IMR-90 (cell line): Measurements from ENCODE around the gene BGLAP. TPM values are rescaled to one million over a fixed set of nuclear protein-coding genes. Genes with fewer than 3 reads are reported as not detected.

Experiments used
- ATAC-seq: fragments of 200-7000 bp; cut with Tn5 transposase; 2 replicates; pipeline ENCODE4 v1.9.1; 2020; ENCODE audit warnings: low read depth, mild to moderate bottlenecking, moderate library complexity
- BruUV-seq: library from RNA; stranded (reverse); fragments of 400-500 nt; replicated peaks from 2 replicates; lab custom pipeline; 2021; lab: Mats Ljungman, UMichigan
- CTCF ChIA-PET: fragments of 300-600 bp; formaldehyde crosslinking; extraction: SDS; loops from one replicate; lab custom pipeline; 2021; ENCODE audit warnings: antibody characterized with exemption; lab: Yijun Ruan, JAX
- POLR2A ChIA-PET: fragments of 300-600 bp; sonication (Branson Sonifier 250); formaldehyde crosslinking; loops from one replicate; lab custom pipeline; 2022; ENCODE audit warnings: antibody characterized with exemption; ENCODE audit not compliant: unreplicated experiment; lab: Charles Lee
- DNase-seq: peaks from one replicate; pipeline ENCODE4 v3.0.0; 2013
- H2AFZ ChIP-seq: replicated peaks from 2 replicates; pipeline ENCODE3; 2013; ENCODE audit warnings: low read length, mild to moderate bottlenecking; ENCODE audit not compliant: poor library complexity
- H2AK5ac ChIP-seq: 2 replicates; pipeline ENCODE4 v1.6.1; 2013; ENCODE audit warnings: low read depth, low read length, inconsistent platforms
- H2AK9ac ChIP-seq: replicated peaks from 2 replicates; pipeline ENCODE3; 2013; ENCODE audit warnings: mild to moderate bottlenecking, low read depth, low read length, moderate library complexity; ENCODE audit not compliant: poor library complexity
- H2BK120ac ChIP-seq: 2 replicates; pipeline ENCODE4 v1.6.1; 2013; ENCODE audit warnings: low read depth, low read length, inconsistent platforms
- H2BK15ac ChIP-seq: 3 replicates; pipeline ENCODE4 v1.6.1; 2013; ENCODE audit warnings: low read depth, low read length, inconsistent platforms
- H2BK20ac ChIP-seq: 2 replicates; pipeline ENCODE4 v1.6.1; 2013; ENCODE audit warnings: low read depth, mild to moderate bottlenecking, inconsistent platforms, low read length, moderate library complexity
- H2BK5ac ChIP-seq: 2 replicates; pipeline ENCODE4 v1.6.1; 2013; ENCODE audit warnings: mild to moderate bottlenecking, low read depth, low read length, inconsistent platforms; ENCODE audit not compliant: poor library complexity, severe bottlenecking
- H3K14ac ChIP-seq: replicated peaks from 2 replicates; pipeline ENCODE4 v1.6.1; 2013; ENCODE audit warnings: low read depth, low read length, inconsistent platforms
- H3K18ac ChIP-seq: 2 replicates; pipeline ENCODE4 v1.6.1; 2013; ENCODE audit warnings: low read depth, low read length, control low read depth
- H3K23ac ChIP-seq: 2 replicates; pipeline ENCODE4 v1.6.1; 2013; ENCODE audit warnings: low read depth, low read length, inconsistent platforms
- H3K27ac ChIP-seq: 2 replicates; pipeline ENCODE4 v1.5.1; 2013; ENCODE audit warnings: mild to moderate bottlenecking, control low read depth, low read length; ENCODE audit not compliant: insufficient read depth
- H3K27me3 ChIP-seq: 2 replicates; pipeline ENCODE4 v1.6.1; 2013; ENCODE audit warnings: low read length; ENCODE audit not compliant: control insufficient read depth, insufficient read depth
- H3K36me3 ChIP-seq: 2 replicates; pipeline ENCODE4 v1.6.1; 2013; ENCODE audit warnings: low read length, mixed read lengths; ENCODE audit not compliant: control insufficient read depth, insufficient read depth
- H3K4ac ChIP-seq: 2 replicates; pipeline ENCODE4 v1.6.1; 2013; ENCODE audit warnings: low read depth, low read length, inconsistent platforms
- H3K4me1 ChIP-seq: 2 replicates; pipeline ENCODE4 v1.6.1; 2013; ENCODE audit warnings: low read length, mixed read lengths; ENCODE audit not compliant: control insufficient read depth, insufficient read depth
- H3K4me2 ChIP-seq: 2 replicates; pipeline ENCODE4 v1.6.1; 2013; ENCODE audit warnings: low read depth, mild to moderate bottlenecking, control low read depth, low read length, moderate library complexity
- H3K4me3 ChIP-seq: 2 replicates; pipeline ENCODE4 v1.5.1; 2013; ENCODE audit warnings: low read depth, mild to moderate bottlenecking, control low read depth, low read length, moderate library complexity; ENCODE audit not compliant: insufficient read depth
- H3K56ac ChIP-seq: 2 replicates; pipeline ENCODE4 v1.6.1; 2013; ENCODE audit warnings: low read length, inconsistent platforms; ENCODE audit not compliant: insufficient read depth; ENCODE audit errors: extremely low read depth
- H3K79me1 ChIP-seq, 2 experiments: 2 replicates each; pipeline ENCODE4 v1.6.1; 2013; ENCODE audit warnings: low read length in 2 of 2, inconsistent platforms in 1 of 2, low read depth in 1 of 2
- H3K9ac ChIP-seq: 2 replicates; pipeline ENCODE4 v1.6.1; 2013; ENCODE audit warnings: low read depth, low read length, control low read depth
- H3K9me1 ChIP-seq: 2 replicates; pipeline ENCODE4 v1.6.1; 2013; ENCODE audit warnings: low read length, inconsistent platforms; ENCODE audit not compliant: insufficient read depth
- H3K9me3 ChIP-seq: 2 replicates; pipeline ENCODE4 v1.6.1; 2013; ENCODE audit warnings: low read length; ENCODE audit not compliant: control insufficient read depth, insufficient read depth
- H4K20me1 ChIP-seq: 2 replicates; pipeline ENCODE4 v1.6.1; 2013; ENCODE audit warnings: low read length, inconsistent platforms; ENCODE audit not compliant: insufficient read depth
- H4K5ac ChIP-seq: 2 replicates; pipeline ENCODE4 v1.6.1; 2013; ENCODE audit warnings: mild to moderate bottlenecking, low read depth, low read length, control low read depth
- H4K8ac ChIP-seq, 2 experiments: 2 replicates each; pipeline ENCODE4 v1.6.1; 2013; ENCODE audit warnings: low read depth in 2 of 2, low read length in 2 of 2, control low read depth in 1 of 2, inconsistent platforms in 1 of 2
- H4K91ac ChIP-seq: 2 replicates; pipeline ENCODE4 v1.6.1; 2013; ENCODE audit warnings: low read depth, low read length, inconsistent platforms; ENCODE audit not compliant: insufficient read depth
- FOS ChIP-seq: fragments of 150-350 bp; IDR thresholded peaks from 2 replicates; pipeline ENCODE4 v1.6.1; 2016; ENCODE audit warnings: low read depth, low read length
- MAFK ChIP-seq: IDR thresholded peaks from 2 replicates; pipeline ENCODE4 v1.6.1; 2012; ENCODE audit warnings: low read depth, low read length, improper control_type of control experiment
- NFE2L2 ChIP-seq: fragments of 150-350 bp; IDR thresholded peaks from 2 replicates; pipeline ENCODE4 v1.6.1; 2016; ENCODE audit warnings: low read depth, mild to moderate bottlenecking, low read length
- WGBS, 2 experiments: methylation state at CpG; one replicate each; pipeline versions ENCODE4 v1.1.5 to v1.1.7; 2013; ENCODE audit warnings: missing lambda C conversion rate in 2 of 2; ENCODE audit not compliant: insufficient read length in 1 of 2; ENCODE audit errors: extremely low coverage in 2 of 2; 5-methylcytosine and 5-hydroxymethylcytosine counted together
- dilution Hi-C: fragments of 300-500 bp; cut with HindIII; formaldehyde crosslinking; loops from one replicate; pipeline ENCODE4 v1.14.3; 2018; ENCODE audit warnings: low sequenced_read_pairs; ENCODE audit not compliant: unreplicated experiment
- in situ Hi-C: fragments of 300-500 bp; cut with MboI; formaldehyde crosslinking; loops from 3 replicates; pipeline ENCODE4 v1.14.3; 2019; ENCODE audit warnings: low sequenced_read_pairs, inconsistent platforms, mixed read lengths
- intact Hi-C: fragments of 100-400 bp; cut with micrococcal nuclease; formaldehyde crosslinking; loops from 2 replicates; pipeline ENCODE4 v1.10.0; 2022
- polyA plus RNA-seq, 3 experiments: library from polyadenylated mRNA; depleted of rRNA; stranded (reverse); fragments of >200 nt; gene quantifications; 2 replicates each; pipeline ENCODE4 v1.2.3, GENCODE V29; 2012; ENCODE audit warnings: low replicate concordance in 1 of 3
- total RNA-seq: library from RNA; depleted of rRNA; stranded (reverse); fragments of >200 nt; gene quantifications from 2 replicates; pipeline ENCODE4 v1.2.3, GENCODE V29; 2012
- TF ChIP-seq, protein P1 (sequence below): conservative IDR thresholded peaks from 2 replicates; pipeline ENCODE4 v1.5.1; 2012; ENCODE audit warnings: mild to moderate bottlenecking, low read depth, low read length, improper control_type of control experiment

BGLAP gene
- total and polyA plus RNA-seq, 2 of the 4 experiments (the other 2 are of a cell fraction) = 0.67 TPM; not detected in 1

DNA sequence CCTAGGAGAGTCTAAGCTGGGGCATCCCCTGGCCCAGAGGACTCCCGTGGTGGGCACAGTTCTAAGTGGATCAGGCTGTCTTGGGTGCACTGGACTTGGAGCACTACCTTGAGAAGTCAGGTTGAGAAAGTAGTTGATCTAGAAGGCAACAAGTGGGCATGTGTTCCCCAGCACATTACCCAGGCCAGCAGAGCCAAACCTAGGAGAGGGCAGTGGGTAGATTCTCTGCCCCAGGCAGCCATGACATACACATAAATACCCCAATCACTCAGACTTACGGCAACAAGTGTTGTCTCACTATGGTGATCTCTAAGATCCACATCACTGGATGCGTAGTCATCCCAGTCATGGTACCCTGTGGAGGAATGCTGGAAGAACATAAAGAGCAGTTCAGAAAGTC, 30.7 kb upstream of the BGLAP start:
- H2AK5ac ChIP-seq = no peak overlapping the region
- intact Hi-C loops = no loop called here
- H3K9me3 ChIP-seq = no peaks in the 10 kb centered on the region
- no peak overlapping the region for H4K8ac ChIP-seq
- WGBS, 2 experiments = no CpG with 5 or more reads among the region's 3 CpGs
- H4K5ac ChIP-seq = no peak overlapping the region
- H3K36me3 ChIP-seq = peaks cover 21% of the 10 kb centered on the region
- H3K27me3 ChIP-seq = no peaks in the 10 kb centered on the region
- H2BK20ac ChIP-seq = no peak overlapping the region
- POLR2A ChIA-PET = no interaction called here
- H3K4me1 ChIP-seq = 0 out of 2 replicates have a peak, but pooled peaks cover 2% of the 10 kb centered on the region
- no peak overlapping the region for H3K4me3 ChIP-seq
- in situ Hi-C loops = loop anchor here (5.0 kb wide), 1 partner anchor 49 kb away; no protein-coding TSS in a partner anchor
- H3K18ac ChIP-seq = no peak overlapping the region
- CTCF ChIA-PET = no interaction called here
- H3K79me1 ChIP-seq = peaks cover 7 to 43% of the 10 kb centered on the region in 2 experiments
- ATAC-seq (no peak), DNase-seq (no peak)
- no peak overlapping the region for H3K14ac ChIP-seq
- no peak overlapping the region for H4K91ac ChIP-seq
- H3K27ac ChIP-seq = no peak overlapping the region
- no peak overlapping the region for H2BK5ac ChIP-seq
- no TSS peak for BruUV-seq
- H4K20me1 ChIP-seq = no peaks in the 10 kb centered on the region
- TF ChIP-seq, protein P1, sequence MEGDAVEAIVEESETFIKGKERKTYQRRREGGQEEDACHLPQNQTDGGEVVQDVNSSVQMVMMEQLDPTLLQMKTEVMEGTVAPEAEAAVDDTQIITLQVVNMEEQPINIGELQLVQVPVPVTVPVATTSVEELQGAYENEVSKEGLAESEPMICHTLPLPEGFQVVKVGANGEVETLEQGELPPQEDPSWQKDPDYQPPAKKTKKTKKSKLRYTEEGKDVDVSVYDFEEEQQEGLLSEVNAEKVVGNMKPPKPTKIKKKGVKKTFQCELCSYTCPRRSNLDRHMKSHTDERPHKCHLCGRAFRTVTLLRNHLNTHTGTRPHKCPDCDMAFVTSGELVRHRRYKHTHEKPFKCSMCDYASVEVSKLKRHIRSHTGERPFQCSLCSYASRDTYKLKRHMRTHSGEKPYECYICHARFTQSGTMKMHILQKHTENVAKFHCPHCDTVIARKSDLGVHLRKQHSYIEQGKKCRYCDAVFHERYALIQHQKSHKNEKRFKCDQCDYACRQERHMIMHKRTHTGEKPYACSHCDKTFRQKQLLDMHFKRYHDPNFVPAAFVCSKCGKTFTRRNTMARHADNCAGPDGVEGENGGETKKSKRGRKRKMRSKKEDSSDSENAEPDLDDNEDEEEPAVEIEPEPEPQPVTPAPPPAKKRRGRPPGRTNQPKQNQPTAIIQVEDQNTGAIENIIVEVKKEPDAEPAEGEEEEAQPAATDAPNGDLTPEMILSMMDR = no peak
- TF ChIP-seq MAFK (no peak), NFE2L2 (no peak), FOS (no peak)
- no peak overlapping the region for H3K4me2 ChIP-seq
- dilution Hi-C loops = no loop called here
- no peak overlapping the region for H2AK9ac ChIP-seq
- no peak overlapping the region for H2BK120ac ChIP-seq
- no peak overlapping the region for H3K4ac ChIP-seq
- H3K9me1 ChIP-seq = 0 out of 2 replicates have a peak, but pooled peaks cover 5% of the 10 kb centered on the region
- no peak overlapping the region for H3K56ac ChIP-seq
- H2AFZ ChIP-seq = no peak overlapping the region
- H2BK15ac ChIP-seq = no peak overlapping the region
- H3K9ac ChIP-seq = no peak overlapping the region
- H3K23ac ChIP-seq = no peak overlapping the region
